GM21576 (cell line): ENCODE data around the gene PKD2L1.
A peak's percentile ranks its signal among the peaks of the same experiment; 100 is the strongest.
"Not testable (repeated sequence)": the region's sequence is repeated elsewhere in the genome, so short reads cannot be mapped to it uniquely, and the experiment has no call there.

ENCODE experiments used
- ATAC-seq: cut with Tn5 transposase; IDR thresholded peaks from one replicate; pipeline ENCODE4 v1.9.1; 2021; ENCODE audit warnings: mild to moderate bottlenecking, moderate library complexity; ENCODE audit not compliant: unreplicated experiment

PKD2L1 gene

DNA sequence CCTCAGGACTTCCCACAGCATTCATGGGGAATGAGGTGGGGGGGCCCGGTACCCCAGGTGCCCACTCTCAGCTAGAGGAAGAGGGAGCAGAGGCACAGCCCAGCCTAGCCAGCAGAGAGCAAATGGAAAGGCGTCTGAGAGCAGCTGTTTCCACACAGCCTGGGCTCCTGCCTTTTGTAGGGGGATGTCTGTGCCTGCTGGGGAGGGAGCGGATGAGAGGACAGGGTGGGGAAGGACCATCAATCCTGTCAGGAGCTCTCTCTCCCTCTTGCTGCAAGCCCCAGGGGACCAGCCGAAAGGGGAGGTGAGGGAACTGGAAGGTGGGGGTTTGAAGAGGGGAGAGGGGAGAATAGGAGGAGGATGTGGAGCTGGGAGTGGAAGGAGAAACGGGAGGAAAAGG, at the start of gene PKD2L1:
Gene PKD2L1 (minus strand): TSS at position 150 of the 400 bp plus-strand sequence. CDS start 125 bp downstream, at position 25.
- no peak for ATAC-seq

DNA sequence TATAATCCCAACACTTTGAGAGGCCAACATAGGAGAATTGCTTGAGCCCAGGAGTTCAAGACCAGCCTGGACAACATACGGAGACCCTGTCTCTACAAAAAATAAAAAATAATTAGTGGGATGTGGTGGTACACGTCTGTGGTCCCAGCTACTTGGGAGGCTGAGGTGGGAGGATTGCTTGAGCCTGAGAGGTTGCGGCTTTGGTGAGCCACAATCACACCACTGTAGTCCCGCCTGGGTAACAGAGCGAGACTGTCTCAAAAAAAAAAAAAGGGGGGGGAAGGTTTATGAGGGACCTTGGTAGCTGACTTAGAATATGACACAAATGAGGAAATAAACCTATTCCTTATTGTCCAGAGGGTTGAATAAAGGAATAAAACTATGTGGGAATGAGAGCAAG, 47.8 kb upstream of the PKD2L1 start:
- no peak for ATAC-seq

GRCh38 chr10:100376656-100377055, 46.6 kb upstream of the PKD2L1 start:
- ATAC-seq, result not testable (repeated sequence)

DNA sequence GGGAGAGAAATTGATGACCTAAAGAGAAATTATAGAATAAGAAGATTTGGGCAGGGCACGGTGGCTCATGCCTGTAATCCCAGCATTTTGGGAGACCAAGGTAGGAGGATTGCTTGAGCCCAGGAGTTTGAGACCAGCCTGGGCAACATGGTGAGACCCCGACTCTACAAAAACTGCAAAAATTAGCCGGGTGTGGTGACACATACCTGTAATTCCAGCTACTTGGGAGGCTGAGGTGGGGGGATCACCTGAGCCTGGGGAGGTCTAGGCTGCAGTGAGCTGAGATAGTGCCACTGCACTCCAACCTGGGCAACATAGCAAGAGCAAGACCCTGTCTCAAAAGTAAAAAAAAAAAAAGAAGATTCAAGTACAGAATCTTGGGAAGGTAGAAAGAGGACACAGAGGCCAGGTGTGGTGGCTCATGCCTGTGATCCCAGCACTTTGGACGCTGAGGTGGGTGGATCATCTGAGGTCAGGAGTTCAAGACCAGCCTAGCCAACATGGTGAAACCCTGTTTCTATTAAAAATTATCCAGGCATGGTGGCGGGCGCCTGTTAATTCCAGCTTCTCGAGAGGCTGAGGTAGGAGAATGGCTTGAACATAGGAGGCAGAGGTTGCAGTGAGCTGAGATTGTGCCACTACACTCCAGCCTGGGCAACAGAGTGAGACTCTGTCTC, 44.8 kb upstream of the PKD2L1 start:
- ATAC-seq, result not testable (repeated sequence)

DNA sequence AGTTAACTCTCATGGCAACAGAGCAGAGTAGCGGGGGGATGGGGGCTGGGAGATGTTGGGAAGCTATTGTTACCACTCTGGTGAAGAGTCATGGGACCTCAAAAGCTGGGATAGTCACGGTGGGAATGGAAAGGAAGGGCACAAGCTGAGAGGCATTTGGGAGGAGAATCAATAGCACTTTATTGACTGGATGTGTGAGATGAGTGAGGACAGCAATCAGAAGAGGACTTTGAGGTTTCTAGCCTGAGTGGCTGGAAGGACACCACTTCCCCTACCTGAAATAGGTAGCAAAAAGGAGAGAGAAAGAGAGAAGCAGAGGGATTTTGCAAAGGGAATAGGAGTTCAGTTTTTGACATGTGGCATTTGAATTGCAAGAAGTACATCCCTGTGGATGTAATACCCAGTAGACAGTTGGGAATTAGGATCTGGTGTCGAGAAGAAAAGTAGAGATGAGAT, 44.2 kb upstream of the PKD2L1 start:
- ATAC-seq, result no peak

DNA sequence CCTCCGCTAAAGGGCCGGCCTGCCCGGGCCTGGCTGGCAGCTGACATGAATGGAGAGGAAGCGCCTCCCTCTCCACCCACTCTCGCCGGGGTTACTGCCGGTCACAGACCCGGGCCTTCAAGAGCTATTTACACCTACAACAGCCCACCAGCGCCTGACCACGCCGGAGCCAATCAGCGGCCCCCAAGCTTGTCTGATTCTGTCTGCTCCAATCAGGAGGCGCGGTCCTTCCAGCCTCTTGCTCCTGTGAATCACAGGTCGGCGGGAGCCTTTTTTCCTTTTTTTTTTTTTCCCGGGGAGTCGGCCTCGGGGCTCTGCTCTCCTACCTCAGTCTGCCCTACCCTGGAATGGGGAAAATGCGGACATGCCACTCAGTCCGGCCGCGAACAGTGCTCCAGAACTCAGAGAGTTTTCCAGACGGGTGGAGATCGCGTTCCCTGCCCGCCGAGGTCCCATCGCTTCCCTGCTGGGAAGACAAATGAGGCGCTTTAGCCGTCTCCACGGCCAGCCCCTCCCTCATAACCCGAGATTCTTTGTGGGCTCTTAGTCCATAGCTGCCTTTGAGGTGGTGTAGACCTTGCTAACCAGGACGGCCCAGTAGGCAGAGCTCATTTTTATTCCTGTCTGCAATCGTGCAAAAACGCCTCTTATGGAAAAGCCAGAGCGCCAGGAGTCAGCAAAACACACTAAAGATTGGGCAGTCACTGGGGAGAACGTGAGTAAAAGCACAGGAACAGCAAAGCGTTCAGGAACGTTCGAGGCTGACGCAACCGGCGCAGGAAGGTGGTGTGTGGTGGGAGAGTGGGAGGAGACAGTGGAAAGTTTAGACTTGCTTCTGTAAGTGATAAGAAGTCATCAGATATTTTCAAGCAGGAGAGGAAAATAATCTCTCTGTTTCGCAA, 43.5 kb upstream of the PKD2L1 start:
- ATAC-seq, result peak; percentile 93

GRCh38 chr10:100372415-100373297, 42.6 kb upstream of the PKD2L1 start:
- ATAC-seq, result no peak

- ATAC-seq, result no peak
Measured at GRCh38 chr10:100371482-100372027, 41.5 kb upstream of the PKD2L1 start.

GRCh38 chr10:100370714-100371481, 40.9 kb upstream of the PKD2L1 start:
- no peak for ATAC-seq

DNA sequence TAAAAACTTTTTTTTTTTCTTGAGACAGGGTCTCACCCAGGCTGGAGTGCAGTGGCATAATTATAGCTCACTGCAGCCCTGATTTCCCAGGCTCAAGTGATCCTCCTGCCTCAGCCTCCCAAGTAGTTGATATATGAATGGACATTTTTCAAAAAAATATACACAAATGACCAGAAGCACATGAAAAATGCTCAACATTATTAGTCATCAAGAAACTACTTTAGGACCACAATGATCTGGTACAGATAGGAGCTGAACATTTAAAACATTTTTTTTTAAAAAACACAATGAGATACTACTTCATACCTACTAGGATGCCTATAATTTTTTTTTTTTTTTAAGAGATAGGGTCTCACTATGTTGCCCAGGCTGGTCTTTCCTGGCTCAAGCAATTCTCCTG, 38.7 kb upstream of the PKD2L1 start:
- no peak for ATAC-seq

DNA sequence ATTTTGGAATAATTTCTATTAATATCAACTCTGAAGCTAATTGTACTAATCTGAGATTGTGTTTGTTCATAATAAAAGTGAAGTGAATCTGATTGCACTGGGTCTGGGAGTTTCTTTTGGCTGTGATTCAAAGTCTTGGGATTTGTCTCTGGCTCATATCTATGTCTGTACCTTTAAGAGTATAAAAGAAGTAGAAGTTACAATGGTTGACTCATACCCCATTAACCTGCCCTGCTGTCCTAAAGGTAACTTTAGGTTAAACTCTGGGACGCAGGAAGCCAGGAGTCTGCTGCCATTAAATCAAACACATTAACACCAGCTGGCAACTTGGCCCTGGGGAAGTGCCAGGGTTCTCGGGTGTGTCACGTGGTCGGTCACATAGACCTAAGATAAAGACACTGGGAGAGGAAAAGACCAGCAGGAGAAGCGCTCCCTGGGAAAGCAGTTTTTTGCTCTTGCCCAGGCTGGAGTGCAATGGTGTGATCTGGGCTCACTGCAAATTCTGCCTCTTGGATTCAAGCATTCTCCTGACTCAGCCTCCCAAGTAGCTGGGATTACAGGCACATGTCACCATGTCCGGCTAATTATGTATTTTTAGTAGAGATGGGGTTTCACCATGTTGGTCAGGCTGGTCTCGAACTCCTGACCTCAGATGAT, 34.8 kb upstream of the PKD2L1 start:
- no peak for ATAC-seq

- no peak for ATAC-seq
Measured at GRCh38 chr10:100364175-100364574, 34.1 kb upstream of the PKD2L1 start.

GRCh38 chr10:100362570-100363496, 32.8 kb upstream of the PKD2L1 start:
- ATAC-seq, result no peak

DNA sequence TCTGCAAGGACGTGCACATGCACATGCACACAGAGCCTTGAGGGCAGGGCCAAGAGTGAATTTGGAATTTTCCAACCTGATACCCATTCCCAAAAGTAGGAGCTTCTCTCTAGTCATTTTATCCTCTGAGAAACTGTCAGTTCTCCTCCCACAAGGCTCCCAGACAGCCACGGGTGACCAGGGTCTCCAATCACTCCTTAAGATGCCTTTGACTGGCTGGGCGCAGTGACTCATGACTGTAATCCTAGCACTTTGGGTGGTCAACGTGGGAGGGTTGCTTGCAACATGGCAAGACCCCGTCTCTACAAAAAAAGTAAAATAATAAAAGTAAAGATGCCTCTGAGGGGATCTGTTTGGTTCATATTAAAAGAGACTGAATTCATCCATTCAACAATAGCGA, 30.2 kb upstream of the PKD2L1 start:
- ATAC-seq, result no peak

- no peak for ATAC-seq
Measured at GRCh38 chr10:100359529-100360150, 29.6 kb upstream of the PKD2L1 start.

GRCh38 chr10:100359030-100359432, 29.0 kb upstream of the PKD2L1 start:
- ATAC-seq, result no peak

DNA sequence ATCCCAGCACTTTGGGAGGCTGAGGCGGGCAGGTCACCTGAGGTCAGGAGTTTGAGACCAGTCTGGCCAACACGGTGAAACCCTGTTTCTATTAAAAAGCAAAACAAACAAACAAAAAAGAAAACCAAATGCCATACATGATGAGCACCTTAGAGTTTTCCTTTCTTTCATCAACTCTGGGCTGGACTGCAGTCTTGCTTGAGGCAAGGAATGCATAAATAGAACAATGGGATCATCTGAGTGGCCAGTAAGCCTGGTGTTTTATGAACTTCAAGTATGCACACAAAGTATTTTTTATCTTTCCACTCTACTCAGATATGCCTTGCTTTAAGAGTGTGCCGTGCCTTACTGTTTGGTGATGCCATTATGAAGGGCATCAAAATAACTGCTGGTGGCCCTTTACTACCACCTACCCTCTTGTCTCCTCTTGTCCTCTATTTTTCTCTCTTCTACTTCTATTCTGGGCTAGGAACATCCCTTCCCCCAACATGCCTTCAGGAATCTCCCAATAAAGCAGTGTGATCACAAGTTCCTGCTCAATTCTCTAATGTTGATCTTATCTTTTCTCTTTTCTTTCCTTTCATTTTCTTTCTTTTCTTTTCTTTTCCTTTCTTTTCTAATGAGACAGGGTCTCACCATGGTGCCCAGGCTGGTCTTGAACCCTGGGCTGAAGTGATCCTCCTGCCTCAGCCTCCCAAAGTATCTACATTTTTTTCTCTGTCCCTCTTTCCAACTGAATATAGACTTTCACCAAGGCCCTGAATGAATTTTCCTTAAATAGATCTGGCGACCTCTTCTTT, 27.2 kb upstream of the PKD2L1 start:
- no peak for ATAC-seq
